Renal pelvis (tissue), 4 donors: ENCODE results near the gene MKRN2OS. TPM values are rescaled to one million over a fixed set of nuclear protein-coding genes. Genes with fewer than 3 reads are reported as not detected.

Experiments used
- DNase-seq: peaks from one replicate; pipeline ENCODE4 v3.0.0-alpha.2; 2013
- polyA plus RNA-seq, 3 donors: library from polyadenylated mRNA; unstranded; fragments of 120-200 nt; gene quantifications; one replicate each; pipeline ENCODE4 v1.2.1, GENCODE V29; 2013; ENCODE audit not compliant: insufficient read length in 3 of 3

Gene MKRN2OS
- polyA plus RNA-seq, 3 donors: 0.74 to 2.6 (median 2.6) TPM

- no peak for DNase-seq
Observed at GRCh38 chr3:12516873-12517272, 28.4 kb downstream of the MKRN2OS start.

DNA sequence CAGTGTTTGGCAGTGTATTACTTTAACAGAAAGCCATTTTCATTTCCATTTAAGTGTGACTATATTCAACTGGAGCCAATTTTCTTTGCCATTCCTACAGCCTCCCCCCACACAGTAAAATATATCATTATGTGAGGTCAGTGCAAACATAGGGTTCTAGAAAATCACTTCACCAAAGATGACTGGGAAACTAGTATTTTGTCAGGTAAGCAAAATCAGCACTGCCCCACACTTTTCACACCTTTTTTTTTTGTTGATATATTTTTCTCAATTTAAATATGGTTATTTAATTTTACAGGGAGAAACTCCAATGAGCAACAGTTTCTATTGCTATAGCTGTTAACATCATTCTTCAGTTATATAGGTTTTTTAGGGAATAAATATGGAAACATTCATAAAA lies 29.7 kb downstream of the MKRN2OS start:
- DNase-seq: no peak

DNA sequence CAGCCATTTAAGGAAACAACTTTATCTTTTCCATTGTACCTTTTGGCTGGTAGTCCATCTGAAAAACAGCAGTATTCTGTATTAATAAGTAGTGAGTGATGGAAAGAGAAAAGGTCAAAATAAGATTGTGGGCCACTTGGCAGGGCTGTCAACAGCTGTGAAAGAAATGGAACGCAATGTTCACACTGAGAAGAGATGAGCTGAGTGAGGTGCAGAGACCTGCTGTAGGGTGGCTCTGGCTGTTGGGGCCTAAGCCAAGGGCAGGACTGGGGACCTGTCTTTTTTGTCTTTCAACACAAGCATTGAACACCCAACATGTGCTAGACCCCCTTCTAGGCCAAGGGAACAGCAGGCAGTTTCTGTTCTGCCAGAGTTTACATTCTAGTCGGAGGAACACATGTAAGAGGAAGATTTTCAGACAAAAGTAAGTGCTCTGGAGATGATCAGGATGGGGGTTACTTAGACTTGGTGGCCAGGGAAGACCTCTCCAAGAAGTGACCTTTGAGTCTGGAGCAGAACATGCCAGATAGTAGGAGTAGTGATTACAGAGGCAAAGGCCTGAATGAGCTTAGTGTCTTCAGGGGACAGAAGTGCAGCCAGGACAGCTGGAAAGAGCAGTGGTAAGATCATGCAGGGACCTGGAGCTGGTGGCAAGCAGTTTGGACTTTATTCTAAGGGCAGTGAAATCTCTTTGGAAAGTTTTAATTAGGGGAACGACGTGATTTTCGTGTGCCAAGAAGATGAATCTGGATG lies 31.4 kb downstream of the MKRN2OS start:
- DNase-seq: no peak

DNA sequence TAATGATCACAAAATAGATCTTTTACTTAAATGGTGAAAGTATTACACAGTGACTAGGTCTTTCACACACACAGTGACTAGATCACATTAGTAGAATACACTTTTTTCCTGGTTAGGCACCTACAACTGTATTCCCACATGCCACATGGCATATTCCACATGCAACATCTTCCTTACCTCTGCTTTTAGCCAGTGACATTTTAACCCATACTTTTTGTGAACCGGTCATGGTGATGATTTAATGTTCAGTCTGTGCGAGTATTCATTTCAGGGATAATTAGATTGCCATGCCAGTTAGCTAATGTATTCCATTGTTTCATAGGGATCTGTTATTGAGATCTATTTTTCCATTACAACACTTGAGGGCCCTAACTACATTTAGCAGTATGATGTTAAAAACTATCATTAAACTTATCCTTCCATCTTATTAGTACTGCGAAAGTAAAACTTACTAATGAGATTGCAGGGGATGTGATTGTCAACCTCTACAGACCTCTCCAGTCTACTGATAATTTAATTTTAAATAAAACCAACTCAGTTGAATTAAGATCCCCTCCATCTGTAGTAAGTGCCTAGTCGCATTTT lies 32.7 kb downstream of the MKRN2OS start:
- no peak for DNase-seq

- no peak for DNase-seq
Observed at GRCh38 chr3:12509466-12509865, 35.8 kb downstream of the MKRN2OS start.

DNA sequence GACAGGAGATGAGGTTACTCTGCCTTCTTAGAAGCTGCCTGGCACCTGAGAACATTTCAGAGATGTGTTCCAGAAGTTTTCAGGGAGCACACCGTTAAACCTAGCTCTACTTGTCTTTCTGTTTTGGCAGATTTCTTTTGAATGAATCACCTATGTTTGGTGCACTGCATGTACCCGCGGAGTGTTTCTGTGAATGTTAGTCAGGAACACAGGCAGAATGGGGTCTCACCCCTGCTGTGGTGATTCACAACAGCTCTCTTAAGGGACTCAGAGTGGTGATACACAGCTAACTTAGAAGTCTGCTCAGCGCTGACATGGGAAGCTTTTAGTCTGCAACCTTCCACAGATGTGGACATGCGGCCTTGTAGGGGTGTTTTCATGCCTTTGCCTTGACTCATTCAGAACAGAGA lies 37.0 kb downstream of the MKRN2OS start:
- DNase-seq: no peak

- DNase-seq: no peak
Observed at GRCh38 chr3:12507591-12508281, 37.6 kb downstream of the MKRN2OS start.

DNA sequence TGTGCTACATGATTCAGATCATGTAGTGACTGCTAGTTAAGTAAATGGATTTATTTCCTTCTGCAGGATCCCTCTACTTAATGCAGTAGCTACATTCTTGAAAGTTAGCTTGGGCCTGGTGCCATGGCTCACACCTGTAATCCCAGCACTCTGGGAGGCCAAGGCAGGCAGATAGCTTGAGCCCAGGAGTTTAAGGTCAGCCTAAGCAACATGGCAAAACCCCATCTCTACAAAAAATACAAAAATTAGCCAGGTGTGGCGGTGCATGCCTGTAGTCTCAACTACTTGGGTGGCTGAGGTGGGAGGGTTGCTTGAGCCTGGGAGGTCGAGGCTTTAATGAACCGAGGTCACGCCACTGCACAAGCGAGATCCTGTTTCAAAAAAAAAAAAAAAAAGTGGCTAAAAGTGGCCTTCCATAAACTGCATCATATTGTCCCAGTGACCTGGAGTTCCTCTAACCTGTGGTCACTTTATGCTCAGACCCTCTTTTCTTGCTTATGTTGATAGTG lies 39.0 kb downstream of the MKRN2OS start:
- no peak for DNase-seq

GRCh38 chr3:12503126-12503957 lies 42.0 kb downstream of the MKRN2OS start:
- no peak for DNase-seq

GRCh38 chr3:12501360-12502020 lies 43.8 kb downstream of the MKRN2OS start:
- no peak for DNase-seq

GRCh38 chr3:12499474-12499873 lies 45.8 kb downstream of the MKRN2OS start:
- DNase-seq: no peak

GRCh38 chr3:12496453-12496761 lies 48.9 kb downstream of the MKRN2OS start:
- DNase-seq: no peak

DNA sequence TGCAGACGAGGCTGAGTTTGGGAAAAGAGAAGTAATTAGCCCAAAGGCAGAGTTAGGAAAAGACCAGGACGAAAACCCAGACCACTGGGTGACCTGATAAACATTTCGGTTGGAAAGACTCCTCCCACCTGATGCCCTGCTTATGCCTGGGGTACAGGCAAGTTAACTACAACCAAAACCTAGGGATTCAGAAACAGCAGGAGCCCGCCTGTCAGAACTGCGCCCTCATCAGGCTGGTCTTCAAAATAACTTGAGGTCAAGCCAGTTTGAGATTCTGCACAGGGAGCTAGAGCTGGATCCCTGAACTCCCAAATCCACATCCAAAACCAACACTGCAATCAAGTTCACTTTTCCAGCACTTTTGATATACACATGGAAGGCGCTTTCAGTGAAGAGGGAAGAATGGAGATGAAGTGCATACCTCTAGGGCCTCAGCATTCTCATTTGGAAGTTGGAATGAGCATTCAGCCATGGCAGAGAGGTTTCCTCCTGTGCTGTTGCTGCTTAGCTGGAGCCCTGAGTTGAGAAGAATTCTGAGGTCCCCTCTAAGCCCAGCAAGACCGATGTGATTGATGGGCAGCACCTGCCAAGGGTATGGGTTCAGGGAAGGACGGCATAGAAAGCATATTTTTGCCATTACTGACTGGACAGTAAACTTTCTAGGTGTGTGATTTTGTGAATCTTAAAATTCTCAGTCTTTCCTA lies 49.4 kb downstream of the MKRN2OS start:
- no peak for DNase-seq

DNA sequence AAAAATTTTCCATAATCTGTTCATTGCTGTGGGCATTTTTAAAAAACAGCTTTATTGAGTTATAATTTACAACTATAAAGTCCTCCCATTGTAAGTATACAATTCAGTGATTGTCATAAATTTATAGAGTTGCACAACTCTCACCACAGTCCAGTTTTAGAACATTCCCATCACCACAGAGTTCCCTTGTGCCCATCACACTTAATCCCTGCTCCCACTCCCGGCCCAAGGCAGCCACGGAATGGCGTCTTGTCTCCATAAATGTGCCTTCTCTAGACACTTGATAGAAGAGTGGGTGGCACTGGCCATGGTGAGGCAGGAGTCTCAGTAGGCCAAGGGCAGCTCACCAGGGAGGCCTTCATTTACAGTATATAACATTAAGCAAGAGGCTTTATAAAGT lies 54.8 kb downstream of the MKRN2OS start:
- DNase-seq: no peak

DNA sequence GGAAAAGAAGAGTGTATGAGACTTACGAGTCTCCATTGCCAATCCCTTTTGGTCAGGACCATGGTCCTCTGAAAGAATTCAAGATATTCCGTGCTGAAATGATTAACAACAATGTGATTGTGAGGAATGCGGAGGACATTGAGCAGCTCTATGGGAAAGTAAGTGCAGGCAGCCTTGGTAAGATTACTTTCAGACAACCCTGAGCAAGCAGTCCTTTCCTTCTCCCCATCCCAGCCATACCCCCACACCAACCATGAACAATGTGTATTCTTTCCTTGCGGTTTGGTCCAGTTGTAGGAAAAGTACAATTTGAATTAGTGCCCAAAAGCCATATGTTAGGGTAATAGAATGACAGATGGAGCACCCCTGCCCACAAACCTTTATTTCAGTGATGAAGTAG lies 55.5 kb downstream of the MKRN2OS start:
- DNase-seq: no peak

Other genes starting within 250 kb of the MKRN2OS start
- gene TSEN2, start 61.0 kb downstream of the MKRN2OS start, polyA plus RNA-seq: 10 to 100 TPM; 20.7 to 35.3 (median 32.1) TPM
- gene MKRN2, start 11.6 kb upstream of the MKRN2OS start, polyA plus RNA-seq: 10 to 100 TPM; 42.9 to 50.3 (median 48.3) TPM
- gene RAF1, start 118.6 kb upstream of the MKRN2OS start, polyA plus RNA-seq: 100 to 1,000 TPM; 101 to 138 (median 135) TPM
- gene TMEM40, start 213.8 kb upstream of the MKRN2OS start, polyA plus RNA-seq: 1 to 10 TPM; 1.7 to 3.7 (median 1.8) TPM